HepG2 (cell line): ENCODE measurements around the gene SPN. TPM values are rescaled to one million over a fixed set of nuclear protein-coding genes. Genes with fewer than 3 reads are reported as not detected.

Experiments
- ATAC-seq: fragments of 200-7000 bp; cut with Tn5 transposase; 3 replicates; pipeline ENCODE4 v1.9.1; 2020; ENCODE audit warnings: mild to moderate bottlenecking, moderate library complexity
- BruUV-seq: library from RNA; stranded (reverse); fragments of 400-500 nt; replicated peaks from 2 replicates; lab custom pipeline; 2021; lab: Mats Ljungman, UMichigan
- CTCF ChIA-PET: fragments of 300-600 bp; formaldehyde crosslinking; extraction: SDS; loops from one replicate; lab custom pipeline; 2021; ENCODE audit warnings: low total read pairs, inconsistent platforms, low intra/inter-chr PET ratio; lab: Yijun Ruan, JAX
- POLR2A ChIA-PET: fragments of 350-600 bp; sonication (Branson Sonifier 250); formaldehyde crosslinking; loops from one replicate; lab custom pipeline; 2020; ENCODE audit warnings: antibody characterized with exemption, inconsistent platforms; lab: Yijun Ruan, JAX
- DNase-seq: peaks from one replicate; pipeline ENCODE4 v3.0.0-alpha.2; 2015; ENCODE audit warnings: low spot score
- FAIRE-seq: peaks from 3 replicates; lab custom pipeline; 2011; peaks lifted over from hg19 to GRCh38; lab: Jason Lieb, UNC
- H2AFZ ChIP-seq: one replicate; pipeline ENCODE4 v1.6.1; 2011; ENCODE audit warnings: low read length, inconsistent platforms
- H3K27ac ChIP-seq: fragments of 300-600 bp; 3 replicates; pipeline ENCODE4 v1.8.0; 2011; ENCODE audit warnings: mixed run types, mild to moderate bottlenecking, mixed read lengths, low read length, inconsistent platforms; ENCODE audit not compliant: insufficient read depth; ENCODE audit errors: extremely low read length
- H3K27me3 ChIP-seq, 2 experiments: fragments of 200-600 bp in 1 of 2; 2 replicates in 1 of 2; 3 replicates in 1 of 2; pipeline versions ENCODE4 v1.6.0 to v1.8.0; 2011; ENCODE audit warnings: low read length in 2 of 2, mild to moderate bottlenecking in 2 of 2, moderate library complexity in 2 of 2, inconsistent platforms in 1 of 2; ENCODE audit not compliant: insufficient read depth in 2 of 2, control insufficient read depth in 1 of 2
- H3K36me3 ChIP-seq, 2 experiments: fragments of 200-600 bp in 1 of 2; replicated peaks in 1 of 2; 2 replicates in 1 of 2; 3 replicates in 1 of 2; pipeline versions ENCODE4 v1.5.1 to v1.8.0; 2011; ENCODE audit warnings: low read length in 2 of 2, inconsistent platforms in 1 of 2; ENCODE audit not compliant: insufficient read depth in 2 of 2, control insufficient read depth in 1 of 2
- H3K4me1 ChIP-seq: 2 replicates; pipeline ENCODE4 v1.5.1; 2012; ENCODE audit warnings: low read length, inconsistent platforms; ENCODE audit not compliant: insufficient read depth
- H3K4me2 ChIP-seq: 2 replicates; pipeline ENCODE4 v1.6.0; 2011; ENCODE audit warnings: low read depth, low read length, inconsistent platforms
- H3K4me3 ChIP-seq, 3 experiments: fragments of 200-600 bp in 1 of 3; sonication (generic), shearing (Covaris generic) in 1 of 3; replicated peaks in 1 of 3; 2 replicates each; pipeline ENCODE4 v1.5.1; 2011 to 2016; ENCODE audit warnings: low read length in 3 of 3, inconsistent platforms in 2 of 3, low read depth in 2 of 3, mild to moderate bottlenecking in 2 of 3, control low read depth in 1 of 3, mixed read lengths in 1 of 3; ENCODE audit not compliant: insufficient read depth in 1 of 3
- H3K79me2 ChIP-seq: one replicate; pipeline ENCODE4 v1.6.1; 2011; ENCODE audit warnings: low read length, inconsistent platforms; ENCODE audit not compliant: insufficient read depth
- H3K9ac ChIP-seq: 2 replicates; pipeline ENCODE4 v1.6.0; 2011; ENCODE audit warnings: mild to moderate bottlenecking, low read depth, low read length, inconsistent platforms; ENCODE audit not compliant: insufficient read depth
- H3K9me3 ChIP-seq: 2 replicates; pipeline ENCODE4 v1.5.1; 2012; ENCODE audit warnings: mild to moderate bottlenecking, low read length
- H4K20me1 ChIP-seq: 2 replicates; pipeline ENCODE4 v1.6.0; 2011; ENCODE audit warnings: inconsistent platforms, mild to moderate bottlenecking, low read length, moderate library complexity; ENCODE audit not compliant: insufficient read depth
- ARID5B ChIP-seq: IDR thresholded peaks from 2 replicates; pipeline ENCODE4 v1.4.0; 2020; ENCODE audit warnings: mild to moderate bottlenecking, missing genetic modification reagents
- SATB2 ChIP-seq: sonication (generic); formaldehyde crosslinking; IDR thresholded peaks from 2 replicates; pipeline ENCODE4 v1.5.0; 2020; ENCODE audit warnings: missing genetic modification reagents
- WGBS: methylation state at CpG from one replicate; pipeline ENCODE4 v1.1.6; 2017; ENCODE audit warnings: low lambda C conversion rate; 5-methylcytosine and 5-hydroxymethylcytosine counted together
- in situ Hi-C: cut with HindIII; loops from 2 replicates; pipeline ENCODE4 v1.10.0; 2017; ENCODE audit warnings: low pct_unique_long_range_greater_than_20kb; ENCODE audit not compliant: extremely low pct_ligation_motif_present
- intact Hi-C: fragments of 100-400 bp; cut with micrococcal nuclease; formaldehyde crosslinking; loops from one replicate; pipeline ENCODE4 v1.10.0; 2022; ENCODE audit not compliant: unreplicated experiment
- polyA plus RNA-seq, 8 experiments: library from polyadenylated mRNA; depleted of rRNA in 3 of 8; stranded (reverse) in 7 of 8; unstranded in 1 of 8; fragments of >200 nt; fragmentation: Illumina TruSeq in 4 of 8; extraction: Trizol in 4 of 8; gene quantifications; 2 replicates each; pipeline versions ENCODE4 v1.2.1 to v1.2.3, GENCODE V29; 2011 to 2016; ENCODE audit warnings: low read depth in 4 of 8, missing spikeins in 1 of 8, mixed read lengths in 1 of 8; ENCODE audit not compliant: insufficient read depth in 1 of 8
- total RNA-seq, 5 experiments: library from RNA; depleted of rRNA; stranded (reverse); fragments of >200 nt; fragmentation: Illumina TruSeq; extraction: Trizol; gene quantifications; 2 replicates each; pipeline ENCODE4 v1.2.3, GENCODE V29; 2016; ENCODE audit warnings: low read depth in 1 of 5

The SPN gene
- total and polyA plus RNA-seq, 2 of the 13 experiments (the other 11 are each of a cell fraction or from before 2014, with no cell fraction given), result 0.22 to 1.6 TPM

DNA sequence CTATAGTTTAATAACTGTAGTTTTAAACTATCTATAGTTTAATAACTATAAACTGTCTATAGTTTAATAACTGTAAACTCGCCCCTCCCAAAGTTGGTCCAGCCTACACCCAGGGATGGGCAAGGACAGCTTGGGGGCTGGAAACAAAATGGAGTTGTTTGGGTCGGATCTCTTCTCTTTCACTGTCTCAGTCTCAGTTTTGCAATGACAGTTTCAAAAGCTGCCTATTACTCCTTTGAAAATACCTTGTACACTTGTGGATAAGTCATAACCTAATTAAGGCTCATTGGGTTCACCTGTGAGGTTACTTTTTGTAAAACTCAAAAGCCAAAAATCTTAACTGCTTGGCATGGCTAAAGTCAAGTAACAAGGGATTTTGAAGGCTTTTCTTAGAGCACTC is 51.3 kb downstream of the SPN start:
- H2AFZ ChIP-seq, result no peak overlapping the region

More for the DNA sequence above, 51.3 kb downstream of the SPN start:
- no peak overlapping the region for H3K9ac ChIP-seq
- CTCF ChIA-PET, result no interaction called here
- ATAC-seq (no peak), FAIRE-seq (no peak), DNase-seq (no peak)
- no peak overlapping the region for H3K4me3 ChIP-seq
- no peaks in the 10 kb centered on the region for H3K36me3 ChIP-seq
- no peaks in the 10 kb centered on the region for H4K20me1 ChIP-seq
- peaks cover 40% of the 10 kb centered on the region for H3K4me1 ChIP-seq
- no peak overlapping the region for H3K27ac ChIP-seq
- H3K27me3 ChIP-seq, result no peaks in the 10 kb centered on the region; a peak in 1 of 5 replicates
- POLR2A ChIA-PET, result no interaction called here
- BruUV-seq, result no TSS peak
- H3K79me2 ChIP-seq, result no peaks in the 10 kb centered on the region
- no peak overlapping the region for H3K4me2 ChIP-seq
- in situ Hi-C loops (no loop called here), intact Hi-C loops (no loop called here)
- no peak for TF ChIP-seq ARID5B (CRISPR knock-in tag)
- no peak for TF ChIP-seq SATB2 (CRISPR knock-in tag)
- H3K9me3 ChIP-seq, result no peaks in the 10 kb centered on the region
- WGBS, result 10% methylated on average over 2 of the region's 2 CpGs
